AG04449 (cell line): ENCODE measurements around the gene HMGCS2.

ENCODE experiments used
- CTCF ChIA-PET: fragments of 350-600 bp; formaldehyde crosslinking; extraction: SDS; loops from one replicate; lab custom pipeline; 2021; ENCODE audit warnings: antibody characterized with exemption; lab: Yijun Ruan, JAX
- POLR2A ChIA-PET: fragments of 400-600, 350-600 bp; formaldehyde crosslinking; extraction: SDS; loops from one replicate; lab custom pipeline; 2020; ENCODE audit warnings: antibody characterized with exemption, inconsistent platforms; lab: Yijun Ruan, JAX
- DNase-seq: peaks from one replicate; pipeline ENCODE4 v3.0.0-alpha.2; 2010; ENCODE audit warnings: low read depth, low spot score
- H3K4me3 ChIP-seq: 2 replicates; pipeline ENCODE4 v1.5.1; 2011; ENCODE audit warnings: low read depth, mild to moderate bottlenecking, control low read depth, low read length
- CTCF ChIP-seq: IDR thresholded peaks from one replicate; pipeline ENCODE4 v1.5.1; 2011; ENCODE audit warnings: mild to moderate bottlenecking, moderate library complexity, low read length, control low read depth, inconsistent platforms; ENCODE audit not compliant: insufficient read depth; ENCODE audit errors: missing control alignments

HMGCS2 gene

GRCh38 chr1:119768778-119769177 is at the start of gene HMGCS2:
TSS of gene HMGCS2 (minus strand) at chr1:119768905. CDS start at chr1:119768844, 61 bp downstream.
- TF ChIP-seq CTCF = no peak
- POLR2A ChIA-PET = no interaction called here
- CTCF ChIA-PET = interaction anchor here (1.4 kb wide), 1 partner anchor 24 kb away, joined by 3 read pairs; no protein-coding TSS in a partner anchor
- no peak within 1 kb of the TSS for H3K4me3 ChIP-seq
- no peak for DNase-seq

- CTCF ChIA-PET = interaction anchor here (0.6 to 2.6 kb wide), 4 partner anchors 9 to 142 kb away, joined by 3 to 20 read pairs (median 3); no protein-coding TSS in a partner anchor
- no peak for TF ChIP-seq CTCF
- no peak overlapping the region for H3K4me3 ChIP-seq
- POLR2A ChIA-PET = no interaction called here
- no peak for DNase-seq
Observed at GRCh38 chr1:119818181-119818580, 49.5 kb upstream of the HMGCS2 start.

- no peak for DNase-seq
- ChIA-PET POLR2A (no interaction called here), CTCF (interaction anchor here (0.9 to 2.6 kb wide), 4 partner anchors 7 to 12 kb away, joined by 3 to 20 read pairs (median 4); no protein-coding TSS in a partner anchor)
- no peak overlapping the region for H3K4me3 ChIP-seq
- no peak for TF ChIP-seq CTCF
Observed at GRCh38 chr1:119816407-119816806, 47.7 kb upstream of the HMGCS2 start.

- no peak for DNase-seq
- no peak overlapping the region for H3K4me3 ChIP-seq
- TF ChIP-seq CTCF = no peak
- ChIA-PET CTCF (interaction anchor here (0.7 to 1.5 kb wide), 7 partner anchors 8 to 72 kb away, joined by 3 to 6 read pairs (median 4); no protein-coding TSS in a partner anchor), POLR2A (no interaction called here)
Observed at GRCh38 chr1:119815928-119816327, 47.2 kb upstream of the HMGCS2 start.

- ChIA-PET POLR2A (no interaction called here), CTCF (interaction anchor here (0.7 to 1.5 kb wide), 6 partner anchors 9 to 72 kb away, joined by 3 to 6 read pairs (median 4); no protein-coding TSS in a partner anchor)
- DNase-seq = no peak
- no peak overlapping the region for H3K4me3 ChIP-seq
- no peak for TF ChIP-seq CTCF
Observed at GRCh38 chr1:119815361-119815760, 46.7 kb upstream of the HMGCS2 start.

- no peak for DNase-seq
- TF ChIP-seq CTCF = no peak
- H3K4me3 ChIP-seq = no peak overlapping the region
- CTCF ChIA-PET = interaction anchor here (1.5 kb wide), 1 partner anchor 8 kb away, joined by 6 read pairs; no protein-coding TSS in a partner anchor
- POLR2A ChIA-PET = interaction anchor here (0.6 kb wide), 1 partner anchor 59 kb away, joined by 3 read pairs; no protein-coding TSS in a partner anchor
Observed at GRCh38 chr1:119814288-119814687, 45.6 kb upstream of the HMGCS2 start.
